Muscle of arm (tissue), 12 donors: ENCODE results near the gene SIRT6. TPM values are rescaled to one million over a fixed set of nuclear protein-coding genes. Genes with fewer than 3 reads are reported as not detected.
A peak's percentile ranks its signal among the peaks of the same experiment; 100 is the strongest.
"Not testable (repeated sequence)": the region's sequence is repeated elsewhere in the genome, so short reads cannot be mapped to it uniquely, and the experiment has no call there.

Source experiments
- DNase-seq: peaks from one replicate; pipeline ENCODE4 v3.0.0-alpha.2; 2013
- polyA plus RNA-seq, 12 donors: library from polyadenylated mRNA; unstranded; fragments of 120-200 nt; gene quantifications; one replicate each; pipeline ENCODE4 v1.2.1, GENCODE V29; 2013; ENCODE audit not compliant: insufficient read length in 12 of 12

SIRT6 gene
- polyA plus RNA-seq, 12 donors: 7.1 to 22.9 (median 10.4) TPM; not detected in 1

DNA sequence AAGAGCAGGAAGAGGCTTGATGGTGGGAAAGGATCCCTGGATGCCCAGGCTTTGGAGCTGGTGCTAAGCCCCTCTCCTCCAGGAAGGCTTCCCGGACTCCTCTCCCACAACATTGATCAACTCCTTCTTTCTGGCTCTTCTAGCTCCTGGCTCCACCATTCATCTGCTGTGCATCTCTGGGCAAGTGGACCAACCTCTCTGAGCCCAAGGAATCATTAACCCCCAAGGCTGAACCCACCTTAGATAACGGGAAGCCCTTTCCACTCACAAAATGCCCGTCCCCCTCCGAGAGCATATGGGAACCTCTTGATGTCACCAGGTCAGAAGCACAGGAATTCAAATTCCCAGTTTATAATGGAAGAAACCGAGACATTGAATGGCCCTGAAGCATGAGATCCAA lies 5.2 kb downstream of the SIRT6 start:
- no peak for DNase-seq

DNA sequence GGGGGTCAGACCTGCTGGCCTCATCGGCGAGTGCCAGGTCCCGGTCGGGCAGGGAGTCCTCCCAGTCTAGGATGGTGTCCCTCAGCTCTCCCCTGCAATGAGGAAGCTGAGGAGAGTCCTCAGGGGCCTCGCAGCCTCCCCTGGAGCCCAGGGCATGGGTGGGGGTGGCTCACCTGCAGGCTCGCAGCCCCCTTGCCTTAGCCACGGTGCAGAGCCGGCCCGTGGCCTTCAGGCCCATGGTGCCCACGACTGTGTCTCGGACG lies 6.8 kb downstream of the SIRT6 start:
- no peak for DNase-seq

DNA sequence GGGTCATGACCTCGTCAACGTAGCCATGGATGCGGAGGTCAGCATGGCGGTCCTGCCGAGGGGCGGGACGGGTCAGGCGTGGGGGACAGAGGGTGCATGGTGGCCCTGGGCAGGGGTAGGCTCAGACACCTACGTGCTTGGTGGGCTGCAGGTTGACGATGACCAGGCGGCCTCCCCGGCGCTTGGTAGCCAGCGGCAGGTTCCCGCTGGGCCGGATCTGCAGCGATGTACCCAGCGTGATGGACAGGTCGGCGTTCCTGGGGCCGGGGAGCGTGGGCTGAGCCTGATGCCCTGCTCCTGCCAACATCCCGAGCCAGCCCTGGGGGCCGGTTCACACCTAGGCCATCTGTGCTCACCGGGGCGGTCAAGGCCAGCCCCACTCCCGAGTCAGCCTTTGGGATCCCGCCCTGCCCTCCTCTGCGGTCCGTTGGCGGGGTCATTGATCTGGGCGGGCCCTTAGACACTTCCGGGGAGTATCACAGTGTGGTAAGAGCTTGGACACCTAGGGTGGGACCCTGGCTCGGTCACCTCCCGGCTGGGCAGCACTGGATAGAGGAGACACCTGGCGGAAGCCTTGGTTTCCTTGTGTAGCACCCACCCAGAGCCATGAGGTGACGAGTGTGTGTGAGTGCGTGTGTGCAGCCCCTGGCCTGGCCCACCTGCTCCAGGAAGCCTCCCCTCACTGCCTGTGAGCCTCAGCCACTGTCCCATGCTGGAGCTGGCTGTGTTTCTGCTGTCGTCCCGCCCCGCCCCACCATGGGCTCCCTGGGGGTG lies 7.3 kb downstream of the SIRT6 start:
- DNase-seq: no peak

DNA sequence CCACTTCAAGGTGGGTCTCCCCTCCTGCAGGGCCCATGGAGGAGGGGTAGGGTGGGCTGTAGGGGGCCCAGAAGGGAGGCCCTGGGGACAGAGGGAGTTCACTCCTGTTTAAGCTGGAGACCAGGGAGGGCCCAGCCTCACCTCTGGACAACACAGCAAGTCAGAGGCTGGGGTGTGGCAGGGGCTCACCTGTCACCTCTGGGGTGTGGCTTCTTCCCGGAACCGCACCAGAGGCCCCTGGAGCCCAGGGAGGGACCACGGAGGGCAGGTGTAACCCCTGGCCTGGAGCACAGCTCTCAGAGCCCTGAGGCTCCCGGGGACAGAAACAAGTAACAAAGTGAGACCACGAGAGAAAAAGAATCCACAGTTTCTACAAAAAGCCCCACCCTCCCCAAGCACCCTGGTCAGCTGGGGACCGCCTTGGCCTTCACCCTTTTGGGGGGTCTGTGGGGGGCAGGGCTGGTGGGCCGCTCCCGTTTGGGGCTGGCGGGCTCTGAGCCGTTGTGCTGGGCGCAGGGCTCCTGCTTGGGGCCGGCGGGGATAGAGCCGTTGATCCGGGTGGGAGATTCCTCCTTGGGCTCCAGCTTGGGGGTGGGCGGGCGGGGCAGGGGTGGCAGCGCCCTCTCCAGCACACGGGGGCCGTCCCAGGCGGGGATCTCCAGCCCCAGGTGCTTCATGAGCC lies 8.0 kb downstream of the SIRT6 start:
- DNase-seq: no peak

DNA sequence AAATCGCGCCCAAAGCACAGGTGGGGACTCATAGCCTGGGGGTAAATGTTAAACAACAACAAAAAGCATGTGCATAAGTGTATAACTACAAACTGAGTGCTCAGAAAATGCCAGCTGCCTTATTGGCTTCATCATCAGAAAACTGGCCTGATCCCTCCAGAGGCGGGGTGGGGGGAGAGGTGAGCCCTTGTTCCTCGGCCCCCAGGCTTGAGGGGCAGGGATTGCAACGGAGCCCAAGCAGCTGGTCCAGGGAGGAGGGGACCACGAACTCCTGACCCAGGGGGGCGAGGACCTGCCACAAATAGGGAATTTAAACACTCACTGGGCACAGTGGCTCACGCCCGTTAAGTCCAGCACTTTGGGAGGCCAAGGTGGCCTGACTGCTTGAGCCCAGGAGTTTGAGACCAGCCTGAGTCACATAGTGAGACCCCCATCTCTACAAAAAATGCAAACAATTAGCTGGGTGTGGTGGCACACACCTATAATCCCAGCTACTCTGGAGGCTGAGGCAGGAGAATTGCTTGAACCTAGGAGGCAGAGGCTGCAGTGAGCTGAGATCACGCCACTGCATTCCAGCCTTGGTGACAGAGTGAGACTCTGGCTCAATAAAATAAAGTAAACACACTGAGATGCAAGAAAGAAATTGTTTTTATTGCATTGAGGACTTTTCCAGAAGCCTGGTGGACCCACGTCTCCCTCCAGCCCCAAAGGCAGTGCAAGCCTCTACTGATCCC lies 8.7 kb downstream of the SIRT6 start:
- DNase-seq: no peak

DNA sequence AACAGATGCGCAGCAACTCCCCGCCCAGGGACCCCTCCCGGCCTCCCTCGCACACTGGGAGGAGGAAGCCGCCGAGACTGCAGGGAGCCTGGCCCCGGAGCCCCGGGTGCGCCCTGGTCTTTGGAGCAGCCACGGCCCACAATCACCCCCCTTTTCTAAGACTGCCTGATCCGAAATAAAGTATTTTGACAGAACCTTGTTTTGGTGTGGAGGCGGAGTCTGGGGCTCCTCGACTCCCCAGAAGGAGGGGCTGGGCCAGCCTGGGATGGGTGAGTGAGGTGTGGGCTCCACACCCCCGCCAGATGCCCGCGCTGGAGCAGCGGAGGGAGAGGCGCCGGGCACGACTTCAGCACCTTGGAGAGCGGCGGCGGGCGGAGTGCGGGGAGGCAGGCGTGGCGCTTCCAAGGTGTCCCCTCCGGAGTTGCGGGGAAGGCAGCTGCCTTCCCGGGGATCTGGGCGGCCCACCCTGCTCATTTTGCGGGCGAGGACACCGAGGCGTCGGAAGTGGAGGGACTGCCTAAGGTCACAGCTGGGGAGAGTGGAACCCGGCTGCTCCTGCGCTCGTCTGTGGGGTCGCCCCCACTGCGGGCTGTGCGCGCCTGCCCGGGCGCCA lies 9.4 kb downstream of the SIRT6 start:
- peak; percentile 51 for DNase-seq

DNA sequence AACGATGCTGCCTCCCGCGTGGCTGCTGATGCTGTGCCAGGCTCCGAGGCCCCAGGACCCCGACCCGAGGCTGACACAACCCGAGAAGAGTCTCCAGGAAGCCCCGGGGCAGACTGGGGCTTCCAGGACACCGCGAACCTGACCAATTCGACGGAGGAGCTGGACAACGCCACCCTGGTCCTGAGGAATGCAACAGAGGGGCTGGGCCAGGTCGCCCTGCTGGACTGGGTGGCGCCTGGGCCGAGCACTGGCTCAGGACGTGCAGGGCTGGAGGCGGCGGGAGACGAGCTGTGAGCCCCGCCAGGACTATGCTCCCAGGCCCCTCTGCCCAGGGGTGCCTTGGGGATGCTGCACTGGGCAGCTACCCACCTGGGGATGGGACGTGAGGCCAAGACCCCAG lies 10.7 kb downstream of the SIRT6 start:
- no peak for DNase-seq

DNA sequence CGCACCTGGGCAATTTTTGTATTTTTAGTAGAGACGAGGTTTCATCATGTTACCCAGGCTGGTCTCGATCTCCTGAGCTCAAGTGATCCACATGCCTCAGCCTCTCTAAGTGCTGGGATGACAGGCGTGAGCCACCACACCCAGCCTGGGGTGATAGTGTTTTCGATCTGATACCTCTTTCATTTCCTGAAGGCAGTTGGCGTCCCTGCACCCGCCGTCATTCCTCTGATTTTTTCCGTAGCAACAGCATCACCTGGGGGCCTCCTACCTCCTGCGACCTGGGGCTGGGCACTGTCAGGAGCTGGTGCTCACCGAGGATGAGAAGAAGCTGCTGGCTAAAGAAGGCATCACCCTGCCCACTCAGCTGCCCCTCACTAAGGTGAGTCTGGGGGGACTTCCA lies 18.1 kb downstream of the SIRT6 start:
- no peak for DNase-seq

DNA sequence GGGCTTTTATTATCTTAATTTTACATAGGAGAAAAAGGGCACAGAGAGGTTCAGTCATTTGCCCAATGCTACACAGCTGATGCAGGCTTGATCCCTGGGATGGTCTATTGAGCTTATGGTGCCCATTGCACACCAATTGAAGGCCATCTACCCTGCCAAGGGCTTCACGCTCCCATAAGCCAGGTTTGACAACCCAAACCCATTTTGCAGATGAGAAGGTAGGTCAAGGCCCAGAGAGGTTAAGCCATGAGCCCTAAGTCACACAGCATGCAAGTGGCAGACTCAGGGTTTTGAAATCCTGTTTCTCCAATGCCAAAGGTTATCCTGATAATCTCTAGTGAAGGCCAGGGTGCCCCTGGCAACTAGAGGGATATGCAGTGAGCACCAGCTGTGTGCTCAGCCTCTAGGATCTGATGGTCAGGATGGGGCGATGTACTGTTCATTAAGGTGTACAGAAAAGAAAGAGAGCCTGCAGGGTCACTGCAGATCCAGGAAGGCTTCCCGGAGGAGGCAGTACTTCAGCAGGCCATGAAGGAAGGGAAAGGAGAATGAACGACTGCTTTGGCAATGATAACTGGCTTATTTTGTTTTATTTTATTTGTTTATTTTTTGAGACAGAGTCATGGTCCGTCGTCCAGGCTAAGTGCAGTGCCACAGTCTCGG lies 20.8 kb downstream of the SIRT6 start:
- DNase-seq: no peak

DNA sequence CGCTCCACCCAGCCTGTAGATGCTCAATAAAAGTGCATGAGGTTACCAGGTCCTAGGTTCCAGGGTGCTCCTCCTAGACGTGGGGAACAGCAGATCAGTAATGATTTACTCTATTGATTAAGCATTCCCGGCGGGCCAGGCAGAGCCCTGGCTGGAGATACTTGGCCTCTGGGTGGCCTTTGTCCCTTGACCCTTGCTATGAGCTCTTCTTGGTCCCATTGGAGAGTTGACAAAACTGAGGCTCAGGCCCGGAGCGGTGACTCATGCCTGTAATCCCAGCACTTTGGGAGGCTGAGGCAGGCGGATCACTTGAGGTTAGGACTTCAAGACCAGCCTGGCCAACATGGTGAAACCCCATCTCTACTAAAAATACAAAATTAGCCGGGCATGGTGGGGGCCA lies 24.4 kb downstream of the SIRT6 start:
- DNase-seq: not testable (repeated sequence)

DNA sequence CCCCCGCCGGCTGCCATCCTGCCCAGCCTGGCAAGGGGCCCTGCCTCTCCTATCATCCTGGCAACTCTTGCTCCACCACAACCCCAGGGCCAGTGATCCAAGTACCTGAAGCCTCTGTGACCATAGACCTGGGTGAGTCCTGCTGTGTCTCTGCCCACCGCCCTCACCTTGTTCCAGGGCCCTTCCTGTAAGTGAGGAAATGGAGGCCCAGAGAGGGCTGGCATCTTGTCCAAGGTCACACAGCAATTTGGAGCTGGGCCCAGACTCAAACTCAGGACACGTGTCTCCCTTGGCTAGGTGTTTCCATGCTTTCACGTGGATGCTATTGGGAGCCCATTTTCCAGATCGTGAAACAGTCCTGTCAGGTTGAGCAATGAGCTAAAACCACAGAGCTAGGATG lies 25.2 kb downstream of the SIRT6 start:
- DNase-seq: no peak

DNA sequence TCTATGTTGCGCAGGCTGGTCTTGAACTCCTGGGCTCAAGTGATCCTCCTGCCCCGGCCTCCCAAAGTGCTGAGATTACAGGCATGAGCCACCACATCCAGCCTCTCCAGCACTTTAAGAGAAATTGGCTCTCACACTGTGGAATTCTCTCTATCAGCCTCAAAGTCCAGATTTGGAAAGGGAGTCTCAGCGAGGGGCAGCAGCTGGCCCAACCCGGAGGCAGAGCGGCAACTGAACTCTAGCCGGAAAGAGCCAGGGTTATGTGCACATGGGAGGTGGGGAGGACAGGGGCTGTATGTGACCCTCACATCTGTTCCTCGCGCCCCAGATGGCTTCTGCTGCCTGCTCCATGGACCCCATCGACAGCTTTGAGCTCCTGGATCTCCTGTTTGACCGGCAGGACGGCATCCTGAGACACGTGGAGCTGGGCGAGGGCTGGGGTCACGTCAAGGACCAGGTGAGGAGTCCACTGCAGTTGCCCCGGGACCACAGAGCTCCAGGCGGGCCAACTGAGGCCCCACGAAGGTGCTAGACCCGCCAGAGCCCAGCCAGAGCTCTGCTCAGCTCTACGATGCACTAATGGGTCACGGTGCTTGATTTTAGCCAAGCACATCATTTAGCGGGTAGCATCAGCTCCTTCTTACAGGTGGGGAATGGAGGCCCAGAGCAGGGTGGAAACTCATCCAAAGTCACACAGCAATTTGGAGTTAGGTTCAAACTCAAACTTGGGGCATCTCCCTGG lies 27.6 kb downstream of the SIRT6 start:
- DNase-seq: no peak

DNA sequence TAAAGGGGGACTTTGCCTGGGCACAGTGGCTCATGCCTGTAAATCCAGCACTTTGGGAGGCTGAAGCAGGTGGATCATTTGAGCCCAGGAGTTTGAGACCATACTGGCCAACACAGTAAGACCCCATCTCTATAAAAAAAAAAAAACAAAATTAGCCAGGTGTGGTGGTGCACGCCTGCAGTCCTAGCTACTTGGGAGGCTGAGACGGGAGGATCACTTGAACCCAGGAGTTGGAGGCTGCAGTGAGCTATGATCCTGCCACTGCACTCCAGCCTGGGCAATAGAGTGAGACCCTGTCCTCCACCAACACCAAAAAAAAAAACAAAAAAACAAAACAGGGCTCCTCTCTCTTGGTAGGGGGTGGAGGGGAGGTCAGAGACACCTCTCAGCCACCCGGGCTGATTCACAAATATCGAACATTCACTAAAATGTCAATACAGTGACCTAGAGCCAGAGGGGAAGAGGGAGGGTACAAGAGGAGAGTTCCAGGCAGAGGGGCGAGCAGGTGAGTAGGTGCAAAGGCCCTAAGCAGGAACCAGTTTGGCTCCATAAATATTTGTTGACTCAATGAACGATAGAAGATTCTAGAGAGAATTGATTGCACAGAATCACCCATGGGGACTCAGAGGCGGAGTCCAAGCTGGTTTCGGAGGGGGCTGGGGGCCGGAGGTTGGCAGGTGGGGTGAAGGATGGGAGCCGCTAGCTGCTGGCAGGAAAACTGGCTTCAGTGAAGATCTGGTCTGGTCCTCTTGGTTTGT lies 29.9 kb downstream of the SIRT6 start:
- no peak for DNase-seq

DNA sequence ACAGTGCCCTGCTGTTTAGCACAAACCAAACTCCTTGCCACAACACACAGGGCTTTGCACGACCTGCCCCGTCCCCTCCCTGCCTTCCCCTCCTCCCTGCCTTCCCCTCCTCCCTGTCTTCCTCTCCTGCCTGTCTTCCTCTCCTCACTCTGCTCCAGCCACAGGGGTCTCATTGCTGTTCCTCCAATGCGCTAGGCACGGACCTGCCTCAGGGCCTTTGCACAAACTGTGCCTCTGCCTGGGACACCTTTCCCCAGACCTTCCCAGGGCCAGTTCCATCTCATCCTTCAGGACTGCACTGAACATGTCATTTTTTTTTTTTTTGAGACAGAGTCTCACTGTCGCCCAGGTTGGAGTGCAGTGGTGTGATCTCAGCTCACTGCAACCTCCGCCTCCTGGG lies 30.7 kb downstream of the SIRT6 start:
- DNase-seq: no peak

DNA sequence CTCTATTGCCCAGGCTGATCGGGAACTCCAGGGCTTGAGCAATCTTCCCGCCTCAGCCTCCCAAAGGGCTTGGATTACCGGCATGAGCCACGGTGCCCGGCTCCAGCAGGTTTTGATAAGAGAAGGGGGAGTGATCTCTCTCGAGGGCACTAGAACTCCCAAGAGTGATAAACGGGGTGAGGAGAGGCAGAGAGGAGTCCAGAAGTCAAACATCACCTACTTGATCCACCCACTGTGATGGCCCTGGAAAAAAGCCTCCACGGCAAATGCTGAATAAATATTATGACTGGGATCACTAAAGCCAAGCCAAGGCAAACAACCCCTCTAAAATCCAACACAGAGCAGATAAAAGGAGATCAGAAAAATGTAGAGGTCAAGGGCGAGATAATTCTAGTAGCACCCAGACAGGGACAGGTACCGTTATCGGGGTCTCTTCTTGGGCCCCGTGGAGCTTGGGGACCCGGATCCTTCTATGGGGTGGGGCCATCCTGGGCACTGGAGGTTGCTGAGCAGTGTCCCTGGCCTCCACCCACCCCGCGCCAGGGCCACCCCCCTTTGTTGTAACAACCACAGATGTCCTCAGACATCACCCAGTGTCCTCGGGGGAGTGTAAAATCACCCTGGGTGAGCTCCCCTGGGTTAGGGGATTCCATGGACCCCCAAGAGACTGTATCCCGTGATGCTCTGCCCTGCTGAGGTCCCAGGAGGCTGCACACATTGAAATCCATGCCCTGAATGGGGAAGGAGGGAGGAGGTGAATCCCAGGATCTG lies 32.7 kb downstream of the SIRT6 start:
- no peak for DNase-seq

DNA sequence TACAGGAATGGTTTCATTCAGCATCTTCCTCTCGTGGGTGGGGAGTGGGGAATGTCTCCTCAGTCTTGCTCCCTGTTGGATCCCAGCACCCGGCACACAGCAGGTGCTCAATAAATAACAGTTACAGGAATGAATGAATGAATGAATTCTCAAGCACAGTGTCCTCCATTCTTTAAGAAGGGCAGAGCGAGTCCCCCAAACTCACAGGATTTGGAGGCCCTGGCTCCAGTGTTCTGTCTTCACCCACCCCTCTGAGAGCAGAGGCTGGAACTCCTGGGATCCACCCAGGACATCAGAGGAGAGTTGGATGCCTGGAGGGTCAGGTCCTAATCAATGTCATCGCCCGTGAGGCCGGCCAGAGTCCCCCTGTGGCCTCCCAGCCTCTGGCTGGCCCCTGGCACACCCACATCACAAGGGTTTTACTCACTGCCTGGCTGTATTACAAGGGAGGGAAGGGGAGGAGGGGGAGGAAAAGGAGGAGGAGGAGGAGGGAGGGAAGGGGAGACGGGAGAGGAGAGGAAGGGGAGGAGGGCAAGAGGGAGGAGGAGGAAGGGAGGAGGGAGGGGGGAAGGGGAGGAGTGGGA lies 37.6 kb downstream of the SIRT6 start:
- DNase-seq: no peak

DNA sequence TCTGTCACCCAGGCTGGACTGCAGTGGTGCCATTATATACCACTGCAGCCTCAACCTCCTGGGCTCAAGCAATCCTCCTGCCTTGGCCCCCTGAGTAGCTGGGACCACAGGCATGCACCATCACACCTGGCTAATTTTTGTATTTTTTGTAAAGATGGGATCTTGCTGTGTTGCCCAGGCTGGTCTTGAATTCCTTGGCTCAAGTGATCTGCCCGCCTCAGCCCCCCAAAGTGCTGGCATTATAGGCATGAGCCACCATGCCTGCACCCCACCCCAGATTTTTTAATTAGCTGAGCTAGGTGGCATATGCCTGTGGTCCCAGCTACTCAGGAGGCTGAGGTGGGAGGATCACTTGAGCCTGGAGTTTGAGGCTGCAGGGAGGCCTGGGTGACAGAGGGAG lies 39.4 kb downstream of the SIRT6 start:
- not testable (repeated sequence) for DNase-seq

DNA sequence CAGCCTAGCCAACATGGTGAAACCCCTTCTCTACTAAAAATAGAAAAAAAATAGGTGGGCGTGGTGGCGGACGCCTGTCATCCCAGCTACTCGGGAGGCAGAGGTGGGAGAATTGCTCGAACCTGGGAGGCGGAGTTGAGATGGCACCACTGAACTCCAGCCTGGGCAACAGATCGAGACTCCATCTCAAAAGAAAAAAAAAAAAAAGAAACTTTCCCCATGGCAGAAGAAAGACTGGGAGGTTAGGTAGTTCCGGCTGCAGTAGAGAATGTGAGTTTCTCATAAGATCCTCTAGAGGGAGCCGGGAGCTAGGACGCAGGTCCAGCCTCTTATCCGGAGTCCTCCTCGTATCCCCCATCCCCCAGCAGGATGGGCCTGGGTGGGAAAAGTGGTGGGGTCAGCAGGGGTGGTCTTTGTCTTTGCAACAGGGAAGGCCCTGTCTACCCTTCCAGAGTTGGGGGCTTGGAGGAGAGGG lies 42.1 kb downstream of the SIRT6 start:
- DNase-seq: no peak

DNA sequence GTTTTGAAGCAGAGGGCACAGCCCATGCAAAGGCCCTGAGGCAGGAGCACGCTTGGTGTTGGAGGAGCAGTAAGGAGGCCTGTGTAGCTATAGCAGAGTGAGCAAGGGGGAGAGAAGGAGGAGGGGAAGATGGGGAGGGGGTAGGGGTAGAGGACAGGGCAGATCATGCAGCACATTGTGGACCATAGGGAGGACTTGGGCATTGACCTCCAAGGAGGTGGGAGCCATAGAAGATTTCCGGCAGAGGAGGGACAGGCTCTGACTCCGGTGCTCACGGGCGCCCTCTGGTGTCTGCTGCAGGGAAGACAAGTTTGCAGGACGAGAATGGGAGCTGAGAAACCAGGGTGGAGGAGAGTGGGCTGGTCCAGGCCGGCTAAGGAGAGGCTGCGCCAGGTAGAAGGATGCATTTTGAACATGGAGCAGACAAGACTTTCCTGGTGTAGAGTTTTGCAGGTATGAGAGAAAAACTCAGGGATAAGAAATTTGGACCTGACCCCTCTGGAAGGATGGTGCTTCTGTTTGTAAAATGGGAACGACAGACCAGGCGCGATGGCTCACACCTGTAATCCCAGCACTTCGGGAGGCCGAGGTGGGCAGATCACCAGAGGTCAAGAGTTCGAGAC lies 42.6 kb downstream of the SIRT6 start:
- DNase-seq: peak; percentile 40
